ELR (cell line): Measurements from ENCODE around the gene DNAJC12.
A peak's percentile ranks its signal among the peaks of the same experiment; 100 is the strongest.
"Not testable (repeated sequence)": the region's sequence is repeated elsewhere in the genome, so short reads cannot be mapped to it uniquely, and the experiment has no call there.

Experiments used
- DNase-seq: peaks from one replicate; pipeline ENCODE4 v3.0.0-alpha.2; 2015; ENCODE audit warnings: low read depth

The DNAJC12 gene

DNA sequence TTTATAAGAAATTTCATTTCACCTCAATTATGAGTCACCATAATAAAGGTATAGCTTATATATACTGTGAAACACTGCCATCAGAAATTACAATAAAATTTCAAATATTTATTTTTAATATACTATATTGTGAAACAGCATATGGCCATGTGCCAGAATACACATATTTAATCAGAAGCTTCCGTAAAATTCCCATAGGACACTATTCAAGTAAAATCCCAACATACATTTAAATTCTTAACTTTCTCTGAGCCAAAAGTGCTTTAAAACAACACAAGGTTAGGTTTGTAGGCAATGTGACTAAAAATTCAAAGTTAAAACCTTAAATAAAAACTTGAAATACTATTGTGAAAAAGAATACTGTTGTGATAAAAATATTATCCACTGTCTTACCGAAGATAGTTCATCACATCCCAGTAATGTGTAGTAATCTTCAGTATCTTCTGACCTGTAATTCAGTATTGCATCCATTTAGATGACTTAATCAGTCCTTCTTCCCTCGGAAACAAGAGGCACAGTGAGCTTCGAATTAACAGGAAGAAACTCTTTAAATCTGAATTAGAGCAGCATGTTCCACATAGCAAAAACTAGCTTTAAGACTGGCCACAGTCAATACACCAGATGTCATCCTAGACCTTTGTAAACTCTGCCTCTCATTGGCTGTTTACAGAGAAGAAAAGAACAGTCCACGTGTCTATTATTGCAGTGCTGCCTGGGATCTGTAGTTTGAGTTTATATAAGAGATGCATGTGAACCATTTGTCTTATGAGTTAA, at the start of gene DNAJC12:
TSS of gene DNAJC12 (minus strand) at position 648 of the 774 bp plus-strand sequence. CDS start at position 471, 177 bp downstream.
- peak; percentile 56 for DNase-seq

DNA sequence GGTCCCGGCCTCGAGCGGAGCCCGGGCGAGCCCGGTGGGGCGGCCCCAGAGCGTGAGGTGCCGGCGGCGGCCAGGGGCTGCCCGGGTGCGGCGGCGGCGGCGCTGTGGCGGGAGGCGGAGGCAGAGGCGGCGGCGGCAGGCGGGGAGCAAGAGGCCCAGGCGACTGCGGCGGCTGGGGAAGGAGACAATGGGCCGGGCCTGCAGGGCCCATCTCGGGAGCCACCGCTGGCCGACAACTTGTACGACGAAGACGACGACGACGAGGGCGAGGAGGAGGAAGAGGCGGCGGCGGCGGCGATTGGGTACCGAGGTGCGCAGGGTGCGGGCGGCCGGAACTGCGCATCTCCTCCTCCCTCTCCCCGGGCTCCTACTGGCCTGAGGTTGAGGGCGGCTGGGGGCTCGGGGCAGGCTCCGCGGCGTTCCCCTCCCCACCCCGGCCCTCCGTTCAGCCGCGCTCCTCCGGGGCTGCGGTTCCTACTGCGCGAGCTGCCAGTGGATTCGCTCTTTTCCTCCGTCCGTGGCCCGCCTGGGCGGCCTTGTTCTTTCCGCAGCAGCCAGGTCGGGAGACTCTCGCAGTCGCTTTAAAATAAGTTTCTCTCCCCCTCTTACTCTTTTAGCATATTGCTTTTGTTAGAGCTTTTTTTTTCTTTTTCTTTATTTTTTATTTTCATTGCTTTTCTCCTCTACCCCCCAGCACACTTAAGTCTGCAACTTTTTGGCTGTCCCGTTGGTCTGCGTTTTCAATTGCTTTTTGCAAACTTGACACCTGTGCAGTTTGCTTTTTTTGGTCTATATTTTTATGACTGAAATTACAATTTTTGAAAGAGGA, 47.1 kb upstream of the DNAJC12 start:
- peak; percentile 83 for DNase-seq

DNA sequence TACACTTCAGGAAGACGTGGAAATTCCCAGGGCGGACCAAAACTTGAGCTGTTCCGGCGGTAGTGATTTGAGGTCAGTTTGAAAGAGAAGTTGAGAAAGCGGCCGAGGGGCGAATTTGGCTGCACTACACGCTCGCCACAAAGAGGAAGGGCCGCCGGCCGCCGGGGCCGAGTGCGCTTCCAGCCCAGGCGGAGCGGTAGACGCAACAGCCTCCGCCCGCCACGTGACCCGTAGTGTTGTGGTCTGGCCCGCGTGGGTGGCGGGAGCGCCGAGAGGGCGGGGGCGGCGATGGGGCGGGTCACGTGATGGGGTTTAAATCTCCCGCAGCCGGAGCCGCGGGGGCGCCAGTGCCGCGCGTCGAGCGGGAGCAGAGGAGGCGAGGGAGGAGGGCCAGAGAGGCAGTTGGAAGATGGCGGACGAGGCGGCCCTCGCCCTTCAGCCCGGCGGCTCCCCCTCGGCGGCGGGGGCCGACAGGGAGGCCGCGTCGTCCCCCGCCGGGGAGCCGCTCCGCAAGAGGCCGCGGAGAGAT, 46.4 kb upstream of the DNAJC12 start, which contains the start of gene SIRT1:
TSS of gene SIRT1 (plus strand) at position 344 of the 529 bp plus-strand sequence. CDS start at position 410, 66 bp downstream.
- DNase-seq: peak; percentile 93

DNA sequence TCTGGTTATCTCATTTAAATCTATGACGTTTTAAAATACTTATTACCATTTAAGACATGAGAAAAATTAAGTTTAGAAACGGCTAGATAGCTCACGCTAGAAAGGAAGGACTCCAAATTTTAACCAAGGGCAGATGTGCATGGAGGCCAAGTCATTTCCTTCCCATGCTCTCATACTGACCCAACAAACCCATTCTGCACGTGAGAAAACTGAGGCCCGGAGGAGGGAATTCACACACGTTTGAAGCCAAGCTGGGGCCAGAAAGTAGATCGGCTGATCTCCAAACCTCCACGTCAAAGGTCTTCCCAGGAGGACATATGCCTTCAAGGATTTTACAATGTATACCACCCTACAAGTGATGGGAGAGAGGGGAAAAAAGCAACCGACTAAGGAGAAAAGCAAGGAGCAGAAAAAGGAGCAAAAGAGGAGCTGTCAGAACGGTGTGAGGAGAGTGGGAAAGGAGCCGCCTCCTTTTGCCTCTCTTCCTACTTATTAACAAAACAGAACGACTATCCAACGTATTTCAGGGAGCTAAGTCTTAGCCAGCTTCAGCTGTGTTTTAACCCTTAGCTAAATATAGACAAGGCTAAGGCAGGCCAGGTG, 45.8 kb upstream of the DNAJC12 start:
- DNase-seq: no peak

DNA sequence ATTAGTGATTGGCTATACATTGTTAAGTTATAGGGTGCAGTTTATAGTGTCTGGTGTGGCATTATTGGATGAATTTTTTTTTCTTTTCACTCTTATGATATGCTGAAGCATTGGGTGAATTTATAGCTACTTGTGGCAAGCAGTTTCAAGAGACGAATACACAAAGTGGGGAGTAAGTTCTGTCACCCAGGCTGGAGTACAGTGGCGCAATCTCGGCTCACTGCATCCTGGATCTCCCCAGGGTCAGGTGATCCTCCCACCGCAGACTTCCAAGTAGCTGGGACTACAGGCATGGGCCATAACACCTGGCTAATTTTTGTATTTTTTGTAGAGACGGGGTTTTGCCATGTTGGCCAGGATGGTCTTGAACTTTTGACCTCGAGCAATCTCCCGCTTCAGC, 40.1 kb upstream of the DNAJC12 start:
- no peak for DNase-seq

DNA sequence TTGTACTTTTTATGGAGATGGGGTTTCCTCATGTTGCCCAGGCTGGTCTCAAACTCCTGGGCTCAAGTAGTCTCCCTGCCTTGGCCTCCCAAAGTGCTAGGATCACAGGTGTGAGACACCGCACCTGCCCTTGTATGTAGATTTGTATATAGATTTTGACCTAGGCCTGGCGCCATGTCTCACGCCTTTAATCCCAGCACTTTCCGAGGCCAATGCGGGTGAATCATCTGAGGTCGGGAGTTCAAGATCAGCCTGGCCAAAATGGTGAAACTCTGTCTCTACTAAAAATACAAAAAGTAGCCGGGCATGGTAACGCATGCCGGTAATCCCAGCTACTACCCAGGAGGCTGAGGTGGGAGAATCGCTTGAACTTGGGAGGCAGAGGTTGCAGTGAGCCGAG, 39.4 kb upstream of the DNAJC12 start:
- not testable (repeated sequence) for DNase-seq

DNA sequence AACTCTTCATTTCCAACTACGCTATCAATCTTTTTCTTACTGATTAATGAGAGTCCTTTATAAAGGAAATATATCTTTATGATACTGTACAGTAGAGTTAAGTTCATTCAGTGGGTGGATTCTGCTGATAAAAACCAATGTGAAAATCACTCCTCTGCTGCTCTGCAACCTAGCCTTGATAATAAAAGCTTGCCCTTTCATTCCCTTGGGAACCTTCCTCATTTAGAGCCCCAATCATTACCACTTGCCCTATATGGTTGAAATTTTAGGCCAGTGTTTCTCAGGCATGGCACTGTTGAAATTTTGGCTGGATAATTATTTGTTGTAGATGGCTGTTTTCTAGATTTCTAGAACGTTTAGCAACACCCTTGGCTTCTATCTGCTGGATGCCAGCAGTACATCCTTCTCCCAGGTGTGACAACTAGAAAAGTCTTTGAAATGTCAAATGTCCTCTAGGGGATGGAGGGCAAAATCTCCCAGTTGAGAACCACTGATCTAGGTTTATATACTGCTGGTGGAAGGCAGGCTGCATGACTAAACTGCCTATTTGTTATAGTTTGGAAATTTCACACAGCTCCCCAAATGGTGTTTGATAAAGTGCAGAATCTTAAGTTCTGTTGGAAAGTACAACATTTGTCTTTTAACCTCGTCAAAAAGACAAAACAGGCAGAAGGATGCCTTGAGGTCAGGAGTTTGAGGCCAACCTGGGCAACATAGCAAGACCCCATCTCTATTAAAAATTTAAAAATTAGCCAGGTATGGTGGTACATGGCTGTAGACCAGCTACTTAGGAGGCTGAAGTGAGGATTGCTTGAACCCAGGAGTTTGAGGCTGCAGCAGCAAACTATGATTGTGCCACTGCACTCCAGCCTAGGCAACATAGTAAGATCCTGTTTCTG, 37.6 kb upstream of the DNAJC12 start:
- no peak for DNase-seq

DNA sequence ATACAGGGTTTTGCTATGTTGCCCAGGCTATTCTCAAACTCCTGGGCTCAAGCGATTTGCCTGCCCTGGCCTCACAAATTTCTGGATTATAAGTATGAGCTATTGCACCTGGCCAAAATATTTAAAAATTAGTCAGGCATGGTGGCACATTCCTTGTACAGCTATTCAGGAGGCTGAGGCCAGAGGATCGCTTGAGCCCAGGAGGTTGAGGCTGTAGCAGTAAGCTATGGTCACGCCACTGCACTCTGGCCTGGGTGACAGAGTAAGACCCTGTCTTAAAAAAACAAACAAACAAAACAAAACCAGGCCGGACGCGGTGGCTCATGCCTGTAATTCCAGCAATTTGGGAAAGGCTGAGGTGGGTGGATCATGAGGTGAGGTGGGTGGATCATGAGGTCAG, 32.0 kb upstream of the DNAJC12 start:
- DNase-seq: no peak

DNA sequence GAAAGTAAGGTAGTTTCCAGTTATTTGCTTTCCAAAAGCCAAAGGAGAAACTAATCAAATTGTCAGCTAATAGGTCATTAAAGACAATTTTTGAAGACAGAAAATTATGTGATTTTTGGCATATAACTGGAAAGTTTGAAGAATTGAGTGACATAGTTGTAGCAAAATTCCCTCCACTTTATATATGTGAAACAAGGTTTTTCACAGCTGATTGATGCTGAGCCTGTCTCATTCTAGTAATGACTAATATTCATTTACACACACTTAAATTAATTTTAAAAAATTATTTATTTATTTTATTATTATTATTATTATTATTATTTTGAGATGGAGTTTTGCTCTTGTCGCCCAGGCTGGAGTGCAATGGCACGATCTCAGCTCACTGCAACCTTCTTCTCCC, 30.1 kb upstream of the DNAJC12 start:
- no peak for DNase-seq

DNA sequence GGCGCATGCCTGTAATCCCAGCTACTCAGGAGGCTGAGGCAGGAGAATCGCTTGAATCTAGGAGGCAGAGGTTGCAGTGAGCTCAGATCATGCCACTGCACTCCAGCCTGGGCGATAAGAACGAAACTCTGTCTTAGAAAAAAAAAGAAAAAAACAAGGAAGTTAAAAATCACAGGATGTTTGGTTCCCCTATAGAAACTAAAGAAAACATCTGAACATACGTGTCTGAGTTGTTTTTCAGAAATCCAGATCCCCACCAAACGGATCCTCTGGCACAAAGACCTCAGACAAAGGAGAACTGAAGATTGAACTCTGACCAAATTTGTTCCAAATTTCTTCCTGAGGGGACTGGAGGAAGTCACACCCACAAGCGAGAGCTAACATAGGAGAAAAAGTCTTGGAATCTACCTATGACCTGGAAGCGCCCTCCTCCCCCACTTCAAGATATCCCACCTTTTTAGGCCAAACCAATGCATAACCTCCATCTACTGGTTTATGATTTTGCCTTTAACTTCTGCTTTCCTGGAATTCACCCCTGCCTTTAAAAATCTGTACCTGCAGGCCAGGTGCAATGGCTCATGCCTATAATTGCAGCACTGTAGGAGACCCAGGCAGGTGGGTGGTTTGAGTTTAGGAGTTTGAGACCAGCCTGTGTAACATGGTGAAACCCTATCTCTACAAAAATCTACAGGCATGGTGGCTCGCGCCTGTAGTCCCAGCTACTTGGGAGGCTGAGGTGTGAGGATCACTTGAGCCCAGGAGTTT, 26.8 kb upstream of the DNAJC12 start:
- no peak for DNase-seq

DNA sequence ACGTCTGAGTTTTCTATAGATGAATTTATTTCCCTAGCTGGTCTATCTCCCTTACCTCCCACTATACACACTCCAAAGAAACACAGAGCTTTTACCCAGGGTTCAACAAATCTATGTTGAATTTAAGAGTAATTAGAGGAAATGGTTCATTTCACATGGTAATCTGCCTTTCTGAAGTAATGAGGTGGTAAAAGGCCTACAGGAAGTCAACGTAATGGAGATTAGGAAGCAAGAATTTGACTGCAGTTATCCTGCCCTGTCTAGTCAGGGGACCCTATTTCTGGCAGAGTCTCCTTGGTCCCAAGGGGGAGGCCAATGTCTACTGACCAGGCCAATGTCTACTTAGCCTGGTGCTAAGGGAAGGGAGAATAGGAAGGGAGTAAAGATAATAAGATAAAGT, 25.1 kb upstream of the DNAJC12 start:
- no peak for DNase-seq

DNA sequence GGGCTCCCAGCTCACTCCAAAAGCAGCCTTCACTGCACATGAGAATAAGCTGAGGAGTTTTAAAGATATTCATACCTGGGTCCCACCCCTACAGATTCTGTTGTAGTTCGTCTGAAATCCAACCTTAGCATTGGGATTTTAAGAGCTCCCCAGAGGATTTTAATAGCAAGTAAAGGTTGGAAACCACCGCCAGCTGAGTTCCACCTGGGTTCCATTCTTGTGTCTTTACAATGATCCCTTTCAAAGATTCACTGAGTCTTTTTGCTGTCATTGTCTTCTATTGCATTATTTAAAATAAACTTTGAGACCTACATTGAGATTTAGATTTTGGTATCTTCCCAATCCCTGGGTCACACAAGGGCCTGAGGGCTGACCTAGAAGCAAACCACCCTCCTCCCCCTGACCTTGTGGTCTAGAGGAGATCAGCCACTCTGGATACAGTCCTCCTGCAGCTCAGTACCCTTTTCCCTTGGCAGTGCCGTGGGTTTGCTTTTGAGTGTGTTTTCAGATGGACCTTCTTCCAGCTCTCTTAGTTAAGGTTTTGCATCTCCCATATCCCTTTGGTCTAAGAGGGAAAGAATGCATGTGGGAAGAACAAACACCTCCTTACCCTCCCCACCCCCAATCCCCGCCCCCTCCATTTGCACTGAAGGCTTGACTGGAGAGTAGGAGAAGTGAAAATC, 23.9 kb upstream of the DNAJC12 start:
- DNase-seq: no peak

DNA sequence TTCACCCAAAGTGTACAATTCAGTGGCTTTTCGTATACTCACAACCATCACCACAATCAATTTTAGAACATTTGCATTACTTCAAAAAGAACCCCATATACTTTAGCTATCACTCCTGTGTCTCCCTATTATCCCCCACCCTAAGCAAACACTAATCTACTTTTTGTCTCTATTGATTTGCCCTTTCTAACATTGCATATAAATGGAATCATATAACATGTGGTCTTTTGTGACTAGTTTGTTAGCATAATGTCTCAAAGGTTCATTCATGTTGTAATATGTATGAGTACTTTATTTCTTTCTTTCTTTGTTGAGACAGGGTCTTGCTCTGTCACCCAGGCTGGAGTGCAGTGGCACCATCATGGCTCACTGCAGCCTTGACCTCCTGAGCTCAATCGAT, 21.0 kb upstream of the DNAJC12 start:
- DNase-seq: no peak

DNA sequence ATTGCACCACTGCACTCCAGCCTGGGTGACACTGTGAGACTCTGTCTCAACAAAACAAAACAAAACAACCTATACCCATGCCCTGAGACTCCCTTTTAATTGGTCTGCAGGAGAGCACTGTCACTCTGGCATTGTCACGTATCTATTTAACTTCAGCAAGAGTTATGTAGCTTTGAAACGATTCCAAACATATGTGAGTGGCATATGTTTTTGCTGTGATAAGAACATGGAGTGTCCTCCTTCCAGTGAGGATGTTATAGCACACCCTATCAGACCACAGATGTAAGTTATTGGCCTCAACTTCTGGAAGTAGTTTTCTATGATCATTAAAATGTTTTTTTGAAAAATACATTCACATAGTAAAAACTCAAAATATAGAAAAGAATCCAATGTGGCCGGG, 15.5 kb upstream of the DNAJC12 start:
- no peak for DNase-seq

DNA sequence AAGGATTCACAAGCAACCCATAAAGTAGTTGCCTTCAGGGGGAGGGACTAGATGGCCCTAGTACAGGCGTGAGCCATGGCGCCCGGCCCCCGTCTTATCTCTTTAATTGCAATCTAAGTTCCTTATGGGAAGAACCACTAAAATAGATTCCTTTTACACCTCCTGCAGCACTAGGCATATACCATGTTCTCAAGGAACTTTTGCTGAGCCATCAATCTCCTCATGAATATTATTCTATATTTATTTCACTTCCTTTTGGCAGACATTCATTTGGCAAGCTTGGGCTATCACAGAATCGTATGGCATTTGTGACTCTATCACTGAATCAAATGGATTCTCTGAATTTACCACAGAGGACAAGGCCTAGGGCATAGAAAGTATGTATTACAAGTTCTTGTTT, 14.8 kb upstream of the DNAJC12 start:
- no peak for DNase-seq

DNA sequence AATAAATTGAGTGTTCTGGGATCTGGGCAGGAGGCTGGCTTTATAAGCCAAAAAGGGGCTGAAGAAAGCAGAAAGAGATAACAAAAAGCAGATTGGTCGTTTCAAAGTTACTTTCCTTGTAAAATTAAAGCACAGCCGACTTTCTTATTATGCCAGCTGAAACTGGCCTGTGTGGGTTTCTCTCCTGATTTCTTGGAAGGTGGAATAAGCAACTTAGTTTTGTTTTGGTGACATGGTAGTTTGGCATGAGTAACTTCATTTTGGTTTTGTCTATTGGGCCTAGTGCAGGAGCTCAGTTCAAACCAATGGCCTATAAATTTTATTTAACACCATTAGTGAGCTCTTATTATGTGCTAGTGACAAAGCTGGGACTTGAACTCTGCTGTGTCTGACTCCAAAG, 13.2 kb upstream of the DNAJC12 start:
- DNase-seq: no peak

DNA sequence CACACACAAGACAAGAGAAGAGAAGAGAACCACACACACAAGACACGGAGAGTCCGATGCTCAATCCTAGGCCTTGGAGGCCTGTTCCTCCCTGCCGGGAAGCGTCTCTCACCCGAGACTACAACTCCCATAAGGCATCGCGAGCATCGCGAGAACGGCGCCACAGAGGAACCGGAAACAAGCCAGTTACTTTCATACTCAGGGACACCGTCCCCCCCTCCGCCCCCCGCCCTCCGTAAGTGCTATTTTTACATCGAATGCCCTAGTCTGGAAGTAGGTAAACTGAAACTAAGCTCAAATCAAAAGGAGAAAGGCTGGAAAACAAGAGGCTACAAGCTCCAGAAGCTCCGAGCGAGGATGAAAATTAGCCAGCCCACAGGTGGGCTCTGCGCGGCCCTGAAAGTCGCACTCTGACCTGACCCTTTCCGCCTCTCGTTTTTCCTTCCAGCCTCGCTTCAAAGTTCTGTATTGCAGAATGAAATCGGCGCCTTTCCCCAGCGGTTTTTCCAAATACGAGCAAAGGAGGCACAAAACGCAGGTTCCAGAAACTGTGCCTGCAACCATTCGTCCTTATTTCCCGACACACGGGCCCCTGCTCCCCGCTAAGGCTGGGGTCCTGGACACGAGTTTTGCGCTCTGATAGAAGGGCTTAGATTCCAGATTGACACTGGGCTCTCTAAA, 11.5 kb upstream of the DNAJC12 start:
- peak; percentile 94 for DNase-seq

DNA sequence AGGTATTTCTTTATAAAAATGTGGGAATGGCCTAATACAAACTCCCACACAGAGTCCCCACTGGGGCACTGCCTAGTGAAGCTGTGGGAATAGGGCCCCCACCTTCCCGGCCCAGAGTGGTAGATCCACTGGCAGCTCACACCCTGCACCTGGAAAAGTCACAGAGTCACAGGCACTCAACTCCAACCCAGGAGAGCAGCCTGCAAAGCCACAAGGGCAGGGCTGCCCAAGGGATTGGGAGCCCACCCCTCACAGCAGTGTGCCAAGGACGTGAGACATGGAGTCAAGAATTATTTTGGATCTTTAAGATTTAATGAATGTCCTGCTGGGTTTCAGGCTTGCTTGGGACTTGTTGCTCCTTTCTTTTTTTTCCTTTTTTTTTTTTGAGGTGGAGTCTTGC, 5.3 kb upstream of the DNAJC12 start:
- no peak for DNase-seq

DNA sequence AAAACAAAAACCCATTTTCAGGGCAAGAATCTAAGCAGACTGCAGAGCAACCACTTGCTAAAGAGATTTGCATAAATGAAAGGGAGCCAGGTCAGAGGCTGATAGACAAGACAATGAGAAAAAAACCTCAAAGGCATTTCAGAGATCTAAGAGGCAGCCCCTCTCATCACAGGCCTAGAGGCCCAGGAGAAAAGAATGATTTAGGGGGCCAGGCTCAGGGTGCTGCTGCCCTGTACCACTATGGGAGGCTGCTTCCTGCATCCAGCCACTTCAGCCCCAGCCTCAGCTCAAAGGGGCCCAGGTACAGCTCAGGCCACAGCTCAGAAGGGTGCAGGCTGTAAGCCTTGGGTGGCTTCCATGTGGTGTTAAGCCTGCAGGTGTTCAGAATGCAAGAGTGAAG, 3.7 kb upstream of the DNAJC12 start:
- no peak for DNase-seq

DNA sequence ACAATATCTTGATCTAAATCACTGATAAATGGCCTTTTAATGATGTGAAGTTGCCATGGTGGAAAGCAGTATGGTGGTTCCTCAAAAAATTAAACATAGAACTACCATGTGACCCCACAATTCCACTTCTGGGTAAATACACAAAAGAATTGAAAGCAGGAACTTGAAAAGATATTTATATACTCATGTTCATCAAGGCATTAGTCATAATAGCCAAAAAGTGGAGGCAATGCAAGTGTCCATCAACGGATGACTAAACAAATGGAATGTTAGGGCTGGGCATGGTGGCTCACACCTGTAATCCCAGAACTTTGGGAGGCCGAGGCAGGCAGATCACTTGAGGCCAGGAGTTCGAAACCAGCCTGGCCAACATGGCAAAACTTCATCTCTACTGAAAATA, 2.0 kb upstream of the DNAJC12 start:
- peak; percentile 43 for DNase-seq
